Hepatocyte (in vitro differentiated cells): Measurements from ENCODE around the gene MRPS23. TPM values are rescaled to one million over a fixed set of nuclear protein-coding genes. Genes with fewer than 3 reads are reported as not detected.

Experiments
- DNase-seq: peaks from one replicate; pipeline ENCODE4 v3.0.0-alpha.2; 2016; ENCODE audit warnings: low spot score
- H2AFZ ChIP-seq: fragments of 200-600 bp; sonication (generic); 2 replicates; pipeline ENCODE4 v1.6.0; 2016; ENCODE audit warnings: antibody characterized with exemption, mild to moderate bottlenecking
- H3K27ac ChIP-seq: fragments of 200-600 bp; sonication (generic); 2 replicates; pipeline ENCODE4 v1.5.1; 2016; ENCODE audit warnings: mild to moderate bottlenecking
- H3K27me3 ChIP-seq: fragments of 200-600 bp; sonication (generic); 2 replicates; pipeline ENCODE4 v1.6.1; 2016
- H3K36me3 ChIP-seq: fragments of 200-600 bp; sonication (generic); replicated peaks from 2 replicates; pipeline ENCODE4 v1.5.1; 2016; ENCODE audit warnings: low read depth; ENCODE audit not compliant: insufficient read depth
- H3K4me1 ChIP-seq: fragments of 200-600 bp; sonication (generic); 2 replicates; pipeline ENCODE4 v1.5.1; 2016; ENCODE audit warnings: mild to moderate bottlenecking, moderate library complexity; ENCODE audit not compliant: insufficient read depth
- H3K4me2 ChIP-seq: fragments of 200-600 bp; sonication (generic); 2 replicates; pipeline ENCODE4 v1.6.0; 2016
- H3K4me3 ChIP-seq: fragments of 200-600 bp; sonication (generic); 2 replicates; pipeline ENCODE4 v1.5.1; 2016; ENCODE audit warnings: mild to moderate bottlenecking
- H3K79me2 ChIP-seq: fragments of 200-600 bp; sonication (generic); 2 replicates; pipeline ENCODE4 v1.6.0; 2017; ENCODE audit warnings: mild to moderate bottlenecking
- H3K9me2 ChIP-seq: fragments of 200-600 bp; sonication (generic); replicated peaks from 2 replicates; pipeline ENCODE4 v1.6.0; 2017; ENCODE audit warnings: mild to moderate bottlenecking; ENCODE audit not compliant: insufficient read depth
- H3K9me3 ChIP-seq: fragments of 200-600 bp; sonication (generic); 2 replicates; pipeline ENCODE4 v1.5.1; 2016; ENCODE audit warnings: low read depth, mild to moderate bottlenecking
- H4K20me1 ChIP-seq: fragments of 200-600 bp; sonication (generic); 2 replicates; pipeline ENCODE4 v1.6.0; 2016; ENCODE audit warnings: mild to moderate bottlenecking; ENCODE audit not compliant: insufficient read depth, poor library complexity, severe bottlenecking
- EZH2 ChIP-seq: fragments of 200-600 bp; sonication (generic); IDR thresholded peaks from 2 replicates; pipeline ENCODE4 v1.6.1; 2016; ENCODE audit warnings: antibody characterized with exemption, mild to moderate bottlenecking, borderline replicate concordance
- EZH2phosphoT487 ChIP-seq: fragments of 200-600 bp; sonication (generic); IDR thresholded peaks from one replicate; pipeline ENCODE4 v1.6.1; 2018; ENCODE audit warnings: antibody characterized with exemption, mild to moderate bottlenecking, low read depth, moderate library complexity; ENCODE audit not compliant: unreplicated experiment, severe bottlenecking
- WGBS: methylation state at CpG from one replicate; pipeline ENCODE4 v1.1.6; 2016; ENCODE audit warnings: low lambda C conversion rate; ENCODE audit errors: missing lambda C conversion rate; 5-methylcytosine and 5-hydroxymethylcytosine counted together
- polyA plus RNA-seq: library from polyadenylated mRNA; unstranded; fragments of >200 nt; fragmentation: Nextera tagmentation; extraction: Ambion mirVana; gene quantifications from 2 replicates; pipeline ENCODE4 v1.2.1, GENCODE V29; 2016
- total RNA-seq: library from RNA; depleted of rRNA; stranded (reverse); fragments of >200 nt; gene quantifications from 2 replicates; pipeline ENCODE4 v1.2.3, GENCODE V29; 2014
- TF ChIP-seq, protein P1 (sequence below): fragments of 200-600 bp; sonication (generic); IDR thresholded peaks from 2 replicates; pipeline ENCODE4 v1.5.1; 2016; ENCODE audit warnings: antibody characterized with exemption, mild to moderate bottlenecking; ENCODE audit not compliant: poor library complexity

The MRPS23 gene
- total and polyA plus RNA-seq, 2 experiments from 2014 or later, result 21.9 to 44.2 TPM

- Histone ChIP-seq H3K36me3 (no peaks in the 10 kb centered on the region), H4K20me1 (no peaks in the 10 kb centered on the region), H3K27me3 (no peaks in the 10 kb centered on the region), H3K27ac (no peak overlapping the region), H3K9me2 (no peaks in the 10 kb centered on the region), H3K4me2 (no peak overlapping the region), H3K4me1 (peaks cover 25% of the 10 kb centered on the region), H2AFZ (no peak overlapping the region), H3K9me3 (no peaks in the 10 kb centered on the region), H3K4me3 (no peak overlapping the region), H3K79me2 (no peaks in the 10 kb centered on the region)
- no peak for DNase-seq
- 100% methylated on average over 9 of the region's 10 CpGs for WGBS
- no peak for TF ChIP-seq EZH2phosphoT487
- TF ChIP-seq, protein P1, sequence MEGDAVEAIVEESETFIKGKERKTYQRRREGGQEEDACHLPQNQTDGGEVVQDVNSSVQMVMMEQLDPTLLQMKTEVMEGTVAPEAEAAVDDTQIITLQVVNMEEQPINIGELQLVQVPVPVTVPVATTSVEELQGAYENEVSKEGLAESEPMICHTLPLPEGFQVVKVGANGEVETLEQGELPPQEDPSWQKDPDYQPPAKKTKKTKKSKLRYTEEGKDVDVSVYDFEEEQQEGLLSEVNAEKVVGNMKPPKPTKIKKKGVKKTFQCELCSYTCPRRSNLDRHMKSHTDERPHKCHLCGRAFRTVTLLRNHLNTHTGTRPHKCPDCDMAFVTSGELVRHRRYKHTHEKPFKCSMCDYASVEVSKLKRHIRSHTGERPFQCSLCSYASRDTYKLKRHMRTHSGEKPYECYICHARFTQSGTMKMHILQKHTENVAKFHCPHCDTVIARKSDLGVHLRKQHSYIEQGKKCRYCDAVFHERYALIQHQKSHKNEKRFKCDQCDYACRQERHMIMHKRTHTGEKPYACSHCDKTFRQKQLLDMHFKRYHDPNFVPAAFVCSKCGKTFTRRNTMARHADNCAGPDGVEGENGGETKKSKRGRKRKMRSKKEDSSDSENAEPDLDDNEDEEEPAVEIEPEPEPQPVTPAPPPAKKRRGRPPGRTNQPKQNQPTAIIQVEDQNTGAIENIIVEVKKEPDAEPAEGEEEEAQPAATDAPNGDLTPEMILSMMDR, result no peak
- no peak for TF ChIP-seq EZH2
Observed at GRCh38 chr17:57867126-57867525, 17.3 kb upstream of the MRPS23 start.

DNA sequence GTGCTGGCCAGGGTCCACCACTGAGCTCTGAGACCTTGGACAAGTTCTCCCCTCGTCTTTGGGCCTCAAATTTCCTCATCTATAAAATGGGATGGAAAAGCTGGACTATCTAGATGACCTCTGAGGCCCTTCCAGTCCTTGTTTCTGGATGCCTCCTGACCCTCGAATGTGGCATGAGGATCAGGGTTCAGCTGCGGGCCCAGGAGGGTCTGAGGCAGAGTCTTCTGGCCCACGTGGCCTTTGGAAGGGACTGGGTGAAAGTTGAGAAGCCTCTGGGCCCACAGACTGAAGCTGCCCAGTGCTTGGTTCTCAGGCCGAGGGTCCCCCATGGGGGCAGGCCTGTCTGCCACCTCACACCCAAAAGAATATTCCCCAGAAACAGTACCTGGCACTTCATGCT is 16.9 kb upstream of the MRPS23 start:
- no peak for TF ChIP-seq EZH2
- TF ChIP-seq, protein P1, result no peak
- no peak for TF ChIP-seq EZH2phosphoT487
- no peak for DNase-seq
- no peak overlapping the region for H3K4me3 ChIP-seq
- H3K4me1 ChIP-seq, result peaks cover 29% of the 10 kb centered on the region
- H3K36me3 ChIP-seq, result no peaks in the 10 kb centered on the region
- no peak overlapping the region for H3K4me2 ChIP-seq
- 96% methylated on average over 5 of the region's 5 CpGs for WGBS
- H4K20me1 ChIP-seq, result no peaks in the 10 kb centered on the region
- H3K9me3 ChIP-seq, result no peaks in the 10 kb centered on the region
- no peaks in the 10 kb centered on the region for H3K79me2 ChIP-seq
- no peak overlapping the region for H3K27ac ChIP-seq
- H2AFZ ChIP-seq, result no peak overlapping the region
- H3K9me2 ChIP-seq, result no peaks in the 10 kb centered on the region
- no peaks in the 10 kb centered on the region for H3K27me3 ChIP-seq

DNA sequence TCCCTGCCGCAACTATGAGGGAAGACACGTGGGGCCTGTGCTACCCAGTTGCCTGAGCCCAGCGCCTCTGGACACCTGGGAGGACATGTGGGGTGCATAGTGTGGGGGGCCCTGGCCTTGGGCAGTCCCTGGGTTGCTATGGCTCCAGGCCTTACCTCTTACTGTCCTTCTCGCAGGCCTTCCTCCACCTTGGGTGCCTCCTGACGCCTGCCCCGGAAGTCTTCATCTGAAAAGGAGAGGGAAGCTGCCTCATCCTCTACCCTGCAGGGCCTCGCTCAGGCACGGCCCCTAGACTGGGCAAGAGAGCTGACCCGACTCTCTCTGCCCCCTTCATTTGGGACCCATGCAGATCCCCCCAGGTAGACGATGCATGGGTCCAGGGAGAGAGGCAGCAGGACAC is 16.5 kb upstream of the MRPS23 start:
- Histone ChIP-seq H3K36me3 (no peaks in the 10 kb centered on the region), H3K27ac (no peak overlapping the region)

GRCh38 chr17:57864273-57864672 is 14.4 kb upstream of the MRPS23 start:
- H3K27me3 ChIP-seq, result no peaks in the 10 kb centered on the region
- H3K4me2 ChIP-seq, result no peak overlapping the region
- H3K79me2 ChIP-seq, result no peaks in the 10 kb centered on the region
- no peaks in the 10 kb centered on the region for H3K9me2 ChIP-seq
- no peak overlapping the region for H3K4me3 ChIP-seq
- H3K4me1 ChIP-seq, result peaks cover 38% of the 10 kb centered on the region
- DNase-seq, result no peak
- H3K9me3 ChIP-seq, result no peaks in the 10 kb centered on the region
- no peak for TF ChIP-seq EZH2
- TF ChIP-seq, protein P1, result no peak
- no peak for TF ChIP-seq EZH2phosphoT487
- no peak overlapping the region for H3K27ac ChIP-seq
- no peaks in the 10 kb centered on the region for H4K20me1 ChIP-seq
- no peaks in the 10 kb centered on the region for H3K36me3 ChIP-seq
- H2AFZ ChIP-seq, result no peak overlapping the region
- 85% methylated on average over 8 of the region's 8 CpGs for WGBS

More for the DNA sequence above, 16.5 kb upstream of the MRPS23 start:
- no peaks in the 10 kb centered on the region for H3K79me2 ChIP-seq
- H3K4me3 ChIP-seq, result no peak overlapping the region
- H3K9me2 ChIP-seq, result no peaks in the 10 kb centered on the region
- peaks cover 33% of the 10 kb centered on the region for H3K4me1 ChIP-seq
- H2AFZ ChIP-seq, result no peak overlapping the region
- no peak for TF ChIP-seq EZH2phosphoT487
- no peaks in the 10 kb centered on the region for H3K27me3 ChIP-seq
- DNase-seq, result no peak
- WGBS, result 97% methylated on average over 10 of the region's 10 CpGs
- H3K9me3 ChIP-seq, result no peaks in the 10 kb centered on the region
- no peaks in the 10 kb centered on the region for H4K20me1 ChIP-seq
- no peak overlapping the region for H3K4me2 ChIP-seq
